RWPE1 (cell line): ENCODE results near the gene ARIH2.

Source experiments
- CTCF ChIA-PET: fragments of 350-600 bp; sonication (Branson Sonifier 250); formaldehyde crosslinking; extraction: SDS; loops from one replicate; lab custom pipeline; 2021; lab: Yijun Ruan, JAX
- POLR2A ChIA-PET: fragments of 400-600 bp; formaldehyde crosslinking; extraction: SDS; loops from one replicate; lab custom pipeline; 2020; ENCODE audit warnings: antibody characterized with exemption; ENCODE audit not compliant: low non-redundant PET; lab: Yijun Ruan, JAX
- DNase-seq: peaks from one replicate; pipeline ENCODE4 v3.0.0; 2012; ENCODE audit warnings: low spot score
- H3K27ac ChIP-seq: fragments of 450-650 bp; 2 replicates; pipeline ENCODE4 v1.5.1; 2017
- TF ChIP-seq, protein P1 (sequence below): fragments of 450-650 bp; conservative IDR thresholded peaks from 2 replicates; pipeline ENCODE4 v1.5.1; 2017; ENCODE audit warnings: low read depth, mild to moderate bottlenecking

ARIH2 gene

DNA sequence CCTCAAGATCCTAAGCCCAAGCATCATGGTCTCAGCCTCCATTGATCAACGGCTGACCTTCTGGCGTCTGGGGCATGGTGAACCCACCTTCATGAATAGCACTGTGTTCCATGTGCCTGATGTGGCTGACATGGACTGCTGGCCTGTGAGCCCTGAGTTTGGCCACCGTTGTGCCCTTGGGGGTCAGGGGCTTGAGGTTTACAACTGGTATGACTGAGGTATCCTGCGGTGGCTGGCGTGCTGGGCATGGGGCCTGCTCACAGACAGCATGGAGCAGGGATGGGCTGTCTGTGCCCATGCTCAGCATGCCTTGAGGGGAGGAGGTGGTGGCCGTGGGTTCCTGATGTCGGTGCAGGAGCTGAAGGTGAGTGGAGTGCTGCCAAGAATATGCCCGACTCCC is 96.4 kb downstream of the ARIH2 start:
- TF ChIP-seq, protein P1, sequence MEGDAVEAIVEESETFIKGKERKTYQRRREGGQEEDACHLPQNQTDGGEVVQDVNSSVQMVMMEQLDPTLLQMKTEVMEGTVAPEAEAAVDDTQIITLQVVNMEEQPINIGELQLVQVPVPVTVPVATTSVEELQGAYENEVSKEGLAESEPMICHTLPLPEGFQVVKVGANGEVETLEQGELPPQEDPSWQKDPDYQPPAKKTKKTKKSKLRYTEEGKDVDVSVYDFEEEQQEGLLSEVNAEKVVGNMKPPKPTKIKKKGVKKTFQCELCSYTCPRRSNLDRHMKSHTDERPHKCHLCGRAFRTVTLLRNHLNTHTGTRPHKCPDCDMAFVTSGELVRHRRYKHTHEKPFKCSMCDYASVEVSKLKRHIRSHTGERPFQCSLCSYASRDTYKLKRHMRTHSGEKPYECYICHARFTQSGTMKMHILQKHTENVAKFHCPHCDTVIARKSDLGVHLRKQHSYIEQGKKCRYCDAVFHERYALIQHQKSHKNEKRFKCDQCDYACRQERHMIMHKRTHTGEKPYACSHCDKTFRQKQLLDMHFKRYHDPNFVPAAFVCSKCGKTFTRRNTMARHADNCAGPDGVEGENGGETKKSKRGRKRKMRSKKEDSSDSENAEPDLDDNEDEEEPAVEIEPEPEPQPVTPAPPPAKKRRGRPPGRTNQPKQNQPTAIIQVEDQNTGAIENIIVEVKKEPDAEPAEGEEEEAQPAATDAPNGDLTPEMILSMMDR = no peak
- H3K27ac ChIP-seq = peak overlapping the region; percentile 98
- ChIA-PET POLR2A (no interaction called here), CTCF (no interaction called here)
- no peak for DNase-seq

DNA sequence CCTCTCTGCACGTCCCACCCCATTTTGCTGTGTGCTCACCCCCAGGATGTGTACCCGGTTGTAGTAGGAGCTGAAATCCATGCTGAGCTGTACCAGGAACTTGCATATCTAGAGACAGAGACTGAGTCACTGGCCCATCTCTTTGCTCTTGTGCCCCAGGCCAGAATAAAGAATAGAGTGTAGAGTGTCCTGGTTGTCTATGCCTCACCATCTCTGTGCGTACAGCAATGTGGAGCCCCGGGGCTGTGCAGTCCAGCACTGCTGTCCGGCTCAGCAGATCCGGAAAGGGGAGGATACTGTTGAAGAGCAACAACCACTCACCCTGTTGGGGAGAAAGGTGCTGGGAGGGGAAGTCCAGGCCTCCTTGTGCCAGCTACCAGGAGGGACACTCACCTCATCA is 97.1 kb downstream of the ARIH2 start:
- peak overlapping the region; percentile 98 for H3K27ac ChIP-seq
- CTCF ChIA-PET = interaction anchor here (0.5 kb wide), 1 partner anchor 420 kb away, joined by 4 read pairs; no protein-coding TSS in a partner anchor
- POLR2A ChIA-PET = no interaction called here
- no peak for DNase-seq
- TF ChIP-seq, protein P1 = no peak

DNA sequence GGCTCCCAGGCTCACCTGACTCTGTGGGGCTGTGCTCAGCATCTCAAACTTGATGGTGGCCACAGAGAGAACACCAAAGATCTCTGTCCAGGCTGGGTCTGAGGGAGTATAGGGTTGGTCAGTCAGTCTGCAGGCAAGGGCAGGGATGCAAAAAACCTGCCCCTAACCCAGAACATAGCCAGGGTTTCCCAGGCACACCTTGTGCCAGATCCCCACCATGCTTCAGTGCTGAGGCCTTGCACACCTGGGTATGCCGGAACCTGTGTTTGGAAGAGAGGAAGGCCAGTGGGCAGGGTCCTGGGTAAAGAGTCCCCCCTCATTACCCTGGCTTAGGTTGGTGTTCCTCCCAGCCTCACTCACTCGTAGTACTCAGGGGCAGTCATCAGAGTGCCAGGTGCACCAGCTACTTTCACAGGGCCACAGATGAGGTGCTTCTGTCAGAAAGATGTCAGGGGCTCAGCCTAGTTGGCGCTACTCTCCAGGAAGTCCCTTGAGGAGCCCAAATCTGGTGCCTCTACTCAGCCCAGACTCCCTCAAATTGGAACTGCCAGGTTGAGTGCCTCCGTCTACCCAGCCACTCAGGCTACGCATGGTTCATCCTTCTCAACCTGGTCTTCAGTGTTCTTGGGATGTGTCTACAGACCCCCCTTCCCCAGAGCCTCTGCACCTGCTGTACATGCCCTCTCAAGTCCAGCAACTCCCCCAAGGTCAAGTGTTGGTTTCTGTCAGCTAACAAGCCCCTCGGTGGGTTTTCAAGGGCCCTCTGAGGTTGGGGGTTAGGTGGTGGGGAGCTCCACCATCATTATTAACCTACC is 98.0 kb downstream of the ARIH2 start:
- TF ChIP-seq, protein P1 = no peak
- CTCF ChIA-PET = interaction anchor here (1.0 kb wide), 1 partner anchor 29 kb away, joined by 3 read pairs; no protein-coding TSS in a partner anchor
- H3K27ac ChIP-seq = peak overlapping the region; percentile 98
- POLR2A ChIA-PET = no interaction called here
- no peak for DNase-seq

DNA sequence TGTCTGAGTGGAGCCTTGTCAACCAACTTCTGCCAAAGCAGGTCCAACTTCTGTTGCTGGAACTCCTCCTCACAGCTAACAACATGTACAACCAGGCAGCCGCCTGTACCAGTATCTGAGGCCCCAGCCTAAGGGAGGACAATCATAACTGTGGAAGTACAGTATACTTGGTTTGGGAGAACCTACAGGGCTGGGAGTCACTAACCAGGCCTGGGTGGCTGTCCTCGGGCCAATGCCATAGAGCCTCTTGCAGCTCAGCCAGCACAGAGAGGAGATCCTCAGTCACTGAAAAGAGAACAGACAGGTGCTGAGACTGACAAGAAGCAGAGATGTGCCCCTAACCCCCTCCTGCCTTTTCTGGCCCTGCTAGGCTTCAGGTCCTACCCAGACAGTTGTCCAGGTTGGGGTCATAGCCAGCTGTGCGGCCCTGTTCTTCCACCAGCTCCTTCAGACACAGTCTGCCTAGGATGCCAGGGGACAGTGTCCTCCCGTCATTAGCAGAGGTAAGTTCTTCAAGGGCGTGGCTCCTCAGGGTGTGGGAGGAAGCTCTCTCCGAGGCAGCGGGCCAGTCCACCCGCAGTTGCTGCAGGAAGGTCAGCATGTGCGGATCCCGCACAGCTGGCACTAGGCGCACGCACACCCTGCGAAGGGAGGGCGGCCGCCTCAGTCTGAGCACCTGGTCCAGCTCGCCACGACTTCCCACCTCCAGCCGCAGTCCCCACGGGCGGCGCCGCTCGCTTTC is 98.8 kb downstream of the ARIH2 start:
- TF ChIP-seq, protein P1 = no peak
- ChIA-PET POLR2A (no interaction called here), CTCF (interaction anchor here (0.6 to 1.0 kb wide), 3 partner anchors 29 to 427 kb away, joined by 3 to 4 read pairs (median 3); no protein-coding TSS in a partner anchor)
- H3K27ac ChIP-seq = peak overlapping the region; percentile 98
- no peak for DNase-seq

DNA sequence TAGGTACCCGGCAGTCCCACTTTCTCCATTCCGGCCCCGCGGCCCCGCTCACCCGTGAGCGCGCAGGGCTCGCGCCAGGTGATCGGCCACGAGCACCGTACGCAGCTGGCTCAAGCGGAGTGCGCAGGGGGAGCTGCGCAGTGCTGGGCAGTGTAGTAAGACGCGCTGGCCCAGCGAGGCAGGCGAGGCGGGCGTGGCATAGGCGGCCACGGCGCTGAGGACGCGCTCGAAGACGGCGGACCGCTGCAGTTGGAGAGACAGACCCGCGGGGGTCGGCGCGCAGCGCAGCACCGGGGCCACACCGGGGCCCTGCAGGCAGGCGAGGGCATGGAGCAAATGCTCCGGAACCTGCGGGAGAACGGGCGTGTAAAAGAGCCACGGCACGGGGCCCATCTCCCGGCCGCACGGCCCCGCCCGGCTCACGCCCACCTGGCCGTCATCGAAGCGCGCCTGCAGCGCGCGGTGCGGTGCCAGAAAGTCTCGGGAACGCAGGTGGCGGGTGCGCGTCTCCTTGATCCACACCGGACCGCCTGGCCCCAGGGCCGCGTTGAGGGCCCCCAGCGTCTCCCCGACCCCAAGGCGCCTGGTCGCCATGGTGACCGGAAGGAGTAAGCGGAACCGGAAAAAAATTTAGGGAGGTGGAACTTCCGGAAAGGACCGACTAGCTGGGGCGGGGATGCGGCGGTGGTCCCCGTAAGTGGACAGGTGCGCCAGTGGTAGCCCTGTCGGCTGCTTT is 99.5 kb downstream of the ARIH2 start, which contains the start of gene DALRD3:
TSS of gene DALRD3 (minus strand) at position 610 of the 736 bp plus-strand sequence. CDS start at position 594, 16 bp downstream.
- DNase-seq = no peak
- ChIA-PET CTCF (interaction anchor here (0.6 to 1.0 kb wide), 3 partner anchors 30 to 427 kb away, joined by 3 to 4 read pairs (median 3); no protein-coding TSS in a partner anchor), POLR2A (no interaction called here)
- TF ChIP-seq, protein P1 = no peak
- H3K27ac ChIP-seq = peak within 1 kb of the TSS; percentile 98

DNA sequence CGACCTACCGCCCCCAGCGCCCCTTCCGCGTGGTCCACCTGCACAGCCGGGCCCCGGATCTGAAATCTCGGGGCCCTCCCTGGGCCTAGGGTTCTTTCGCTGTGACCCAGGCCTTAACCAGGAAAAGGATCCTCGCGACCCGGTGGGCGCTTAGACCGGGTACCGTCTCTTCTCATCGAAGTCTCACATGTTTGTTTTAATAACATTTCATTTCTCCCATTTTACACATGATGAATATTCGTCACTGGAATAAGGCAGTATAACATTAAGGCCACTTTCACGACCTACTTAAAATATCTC is 100.0 kb downstream of the ARIH2 start:
- peak overlapping the region; percentile 98 for H3K27ac ChIP-seq
- no peak for DNase-seq
- POLR2A ChIA-PET = no interaction called here
- TF ChIP-seq, protein P1 = no peak
- CTCF ChIA-PET = no interaction called here
